NB4 (cell line): ENCODE results near the gene GPANK1.

ENCODE experiments used
- DNase-seq: peaks from one replicate; pipeline ENCODE4 v3.0.0; 2010; ENCODE audit warnings: low read depth
- H3K4me3 ChIP-seq: one replicate; pipeline ENCODE4 v1.5.1; 2011; ENCODE audit warnings: mild to moderate bottlenecking, low read depth, low read length, moderate library complexity
- MYC ChIP-seq: IDR thresholded peaks from 2 replicates; pipeline ENCODE4 v1.6.1; 2011; ENCODE audit warnings: low read depth, low read length
- POLR2A ChIP-seq: IDR thresholded peaks from 2 replicates; pipeline ENCODE4 v1.6.1; 2011; ENCODE audit warnings: mild to moderate bottlenecking; ENCODE audit not compliant: insufficient read length; ENCODE audit errors: extremely low read depth
- TF ChIP-seq, protein P1 (sequence below): IDR thresholded peaks from one replicate; pipeline ENCODE4 v1.5.1; 2012; ENCODE audit warnings: low read depth, low read length
- TF ChIP-seq, protein P2 (sequence below): IDR thresholded peaks from 2 replicates; pipeline ENCODE4 v1.6.1; 2011; ENCODE audit warnings: low read depth, low read length

GPANK1 gene

GRCh38 chr6:31654574-31655348, 10.0 kb downstream of the GPANK1 start:
- DNase-seq: no peak
- TF ChIP-seq POLR2A (no peak), MYC (no peak)
- TF ChIP-seq, protein P1, sequence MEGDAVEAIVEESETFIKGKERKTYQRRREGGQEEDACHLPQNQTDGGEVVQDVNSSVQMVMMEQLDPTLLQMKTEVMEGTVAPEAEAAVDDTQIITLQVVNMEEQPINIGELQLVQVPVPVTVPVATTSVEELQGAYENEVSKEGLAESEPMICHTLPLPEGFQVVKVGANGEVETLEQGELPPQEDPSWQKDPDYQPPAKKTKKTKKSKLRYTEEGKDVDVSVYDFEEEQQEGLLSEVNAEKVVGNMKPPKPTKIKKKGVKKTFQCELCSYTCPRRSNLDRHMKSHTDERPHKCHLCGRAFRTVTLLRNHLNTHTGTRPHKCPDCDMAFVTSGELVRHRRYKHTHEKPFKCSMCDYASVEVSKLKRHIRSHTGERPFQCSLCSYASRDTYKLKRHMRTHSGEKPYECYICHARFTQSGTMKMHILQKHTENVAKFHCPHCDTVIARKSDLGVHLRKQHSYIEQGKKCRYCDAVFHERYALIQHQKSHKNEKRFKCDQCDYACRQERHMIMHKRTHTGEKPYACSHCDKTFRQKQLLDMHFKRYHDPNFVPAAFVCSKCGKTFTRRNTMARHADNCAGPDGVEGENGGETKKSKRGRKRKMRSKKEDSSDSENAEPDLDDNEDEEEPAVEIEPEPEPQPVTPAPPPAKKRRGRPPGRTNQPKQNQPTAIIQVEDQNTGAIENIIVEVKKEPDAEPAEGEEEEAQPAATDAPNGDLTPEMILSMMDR: no peak
- TF ChIP-seq, protein P2, sequence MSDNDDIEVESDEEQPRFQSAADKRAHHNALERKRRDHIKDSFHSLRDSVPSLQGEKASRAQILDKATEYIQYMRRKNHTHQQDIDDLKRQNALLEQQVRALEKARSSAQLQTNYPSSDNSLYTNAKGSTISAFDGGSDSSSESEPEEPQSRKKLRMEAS: no peak
- H3K4me3 ChIP-seq: no peak overlapping the region

DNA sequence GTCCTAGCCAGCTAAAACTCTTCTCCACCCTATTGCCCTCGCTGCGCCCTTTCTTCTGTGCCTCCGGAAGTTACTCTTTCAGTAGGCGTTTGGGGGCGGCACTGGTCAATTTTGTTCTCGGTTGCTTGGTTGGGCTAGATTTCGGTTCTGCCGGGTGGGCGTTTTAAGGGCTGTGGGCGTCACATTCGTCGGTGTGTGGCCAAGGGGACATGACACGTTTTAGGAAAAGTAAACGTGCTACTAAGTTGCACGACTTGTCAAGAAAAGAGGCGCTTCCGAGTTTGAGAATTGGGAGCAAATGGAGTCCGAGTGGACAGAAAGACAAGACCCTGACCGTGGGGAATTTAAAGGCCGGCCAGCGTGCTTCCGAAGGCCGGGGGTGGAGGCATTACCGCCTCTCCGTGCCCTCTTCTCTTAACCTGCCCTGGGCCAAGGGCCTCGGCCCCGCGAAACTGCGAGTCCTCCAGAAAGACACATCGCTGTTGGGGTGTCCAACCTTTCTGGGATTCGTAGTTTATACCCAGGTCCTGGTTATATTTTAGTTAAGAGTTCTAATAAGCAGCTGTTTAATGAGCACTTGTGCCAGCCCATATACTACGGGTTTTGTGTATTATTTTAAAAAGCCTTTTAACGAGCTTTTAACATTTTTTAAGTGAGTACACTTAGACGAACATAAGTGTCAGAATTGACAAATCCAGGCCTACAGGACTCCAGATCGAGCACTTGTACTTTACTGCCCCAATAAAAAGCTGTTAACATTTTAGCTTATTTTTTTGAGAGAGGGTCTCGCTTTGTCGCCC, 11.7 kb downstream of the GPANK1 start:
- TF ChIP-seq POLR2A (peak; percentile 10), MYC (peak; percentile 81; the same call in 1 of the 2 replicates)
- TF ChIP-seq, protein P2: peak; percentile 69
- TF ChIP-seq, protein P1: no peak
- peak; percentile 97 for DNase-seq
- peak overlapping the region; percentile 76 for H3K4me3 ChIP-seq

GRCh38 chr6:31651602-31652191, 13.1 kb downstream of the GPANK1 start:
- peak overlapping the region; percentile 76 for H3K4me3 ChIP-seq
- peak; percentile 78 for DNase-seq
- TF ChIP-seq, protein P1: no peak
- TF ChIP-seq POLR2A: no peak
- TF ChIP-seq MYC: no peak
- TF ChIP-seq, protein P2: peak; percentile 35; the same call in 1 of the 2 replicates

DNA sequence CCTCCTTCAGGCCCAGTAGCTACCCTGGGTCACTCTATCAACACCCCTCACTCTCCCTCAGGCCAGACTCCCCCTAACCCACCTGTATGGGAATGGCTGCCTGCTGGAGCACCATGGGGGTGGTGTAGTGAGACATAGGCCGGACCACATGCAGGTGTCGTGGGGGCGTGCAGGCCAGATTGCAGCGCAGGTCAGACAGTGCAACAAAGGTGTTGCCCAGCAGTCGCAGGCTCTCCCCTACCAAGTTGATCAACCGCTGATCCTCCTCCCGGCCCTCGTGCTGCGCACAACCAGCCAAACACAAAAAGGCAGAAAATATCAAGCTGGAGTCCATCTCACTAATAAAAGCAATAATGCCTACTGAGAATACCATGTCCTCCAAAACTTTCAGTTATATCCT, 19.5 kb downstream of the GPANK1 start:
- TF ChIP-seq MYC (no peak), POLR2A (no peak)
- TF ChIP-seq, protein P2: no peak
- TF ChIP-seq, protein P1: no peak
- H3K4me3 ChIP-seq: no peak overlapping the region
- no peak for DNase-seq

DNA sequence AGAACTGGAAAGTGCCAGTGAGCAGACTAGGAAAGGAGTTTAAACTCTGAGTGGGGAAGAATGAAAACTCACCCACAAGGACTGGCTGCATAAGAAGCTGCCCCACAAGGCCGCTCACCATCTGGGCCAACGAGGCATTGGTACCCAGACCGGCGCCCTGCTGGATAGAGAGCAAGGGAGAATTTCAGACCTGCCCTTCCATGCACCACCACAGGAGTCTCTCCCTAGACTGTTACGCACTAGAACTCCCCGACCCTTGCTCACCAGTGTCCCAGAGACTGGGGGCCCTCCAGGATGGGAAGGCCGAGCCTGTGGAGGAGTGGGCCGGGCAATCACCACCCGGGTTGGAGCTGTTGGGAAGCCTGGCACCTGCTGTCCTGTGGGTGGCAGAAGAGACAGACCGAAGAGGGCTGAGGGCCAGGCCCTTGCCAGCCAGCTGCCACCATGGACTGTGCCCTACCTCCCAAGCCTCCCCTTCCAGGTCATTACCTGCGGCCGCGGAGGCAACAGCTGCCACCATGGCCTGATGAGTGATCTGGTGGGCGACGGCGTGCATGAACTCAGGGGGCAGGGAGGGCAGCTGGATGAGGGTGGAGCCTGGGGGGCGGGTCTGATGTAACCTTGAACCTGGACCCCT, 20.9 kb downstream of the GPANK1 start:
- no peak for DNase-seq
- TF ChIP-seq, protein P1: no peak
- TF ChIP-seq, protein P2: no peak
- TF ChIP-seq MYC (no peak), POLR2A (no peak)
- H3K4me3 ChIP-seq: no peak overlapping the region
